Heart right ventricle (tissue), 16 donors: ENCODE results near the gene ARMH3. TPM values are rescaled to one million over a fixed set of nuclear protein-coding genes. Genes with fewer than 3 reads are reported as not detected.

ENCODE experiments used
- ATAC-seq, 8 donors: fragments of 200-7000 bp; cut with Tn5 transposase; one replicate each; pipeline ENCODE4 v1.9.1; 2020; ENCODE audit warnings: mild to moderate bottlenecking in 8 of 8, moderate library complexity in 8 of 8, moderate number of reproducible peaks in 1 of 8
- DNase-seq, 2 donors: peaks; one replicate each; pipeline ENCODE4 v3.0.0-alpha.2; 2020
- H3K27ac ChIP-seq, 10 donors: fragments of 200-600 bp; sonication (generic) in 2 of 10; one replicate each; pipeline versions ENCODE4 v1.5.0 to v1.8.0; 2020 to 2022; ENCODE audit warnings: mild to moderate bottlenecking in 3 of 10
- H3K27me3 ChIP-seq, 7 donors: fragments of 200-600 bp; one replicate each; pipeline ENCODE4 v1.8.0; 2021 to 2022; ENCODE audit warnings: mild to moderate bottlenecking in 2 of 7
- H3K36me3 ChIP-seq, 9 donors: fragments of 200-600 bp; sonication (generic) in 1 of 9; one replicate each; pipeline versions ENCODE4 v1.5.0 to v1.8.0; 2020 to 2022; ENCODE audit warnings: mild to moderate bottlenecking in 2 of 9
- H3K4me1 ChIP-seq, 9 donors: fragments of 200-600 bp; sonication (generic) in 1 of 9; one replicate each; pipeline versions ENCODE4 v1.5.0 to v1.8.0; 2020 to 2022; ENCODE audit warnings: mild to moderate bottlenecking in 4 of 9
- H3K4me3 ChIP-seq, 10 donors: fragments of 200-600 bp; sonication (generic) in 2 of 10; one replicate each; pipeline versions ENCODE4 v1.5.0 to v1.8.0; 2020 to 2022; ENCODE audit warnings: mild to moderate bottlenecking in 7 of 10, moderate library complexity in 2 of 10
- H3K9me3 ChIP-seq, 11 donors: fragments of 200-600 bp in 10 of 11; sonication (generic) in 2 of 11; one replicate each; pipeline versions ENCODE4 v1.5.0 to v1.8.0; 2013 to 2022; ENCODE audit warnings: mild to moderate bottlenecking in 2 of 11, control low read depth in 1 of 11, moderate library complexity in 1 of 11
- WGBS, 2 donors: extraction: QIAGEN DNeasy Blood & Tissue Kit; methylation state at CpG; one replicate each; pipeline ENCODE4 v1.1.7; 2013; ENCODE audit warnings: inconsistent platforms in 1 of 2; 5-methylcytosine and 5-hydroxymethylcytosine counted together
- intact Hi-C, 10 donors: fragments of 100-400 bp; cut with DNase I; formaldehyde crosslinking; loops; one replicate each; pipeline versions ENCODE4 v1.11.1 to v1.14.2; 2022
- polyA plus RNA-seq, 2 donors: library from polyadenylated mRNA; stranded (reverse); fragments of 200-250 nt; gene quantifications; one replicate each; pipeline ENCODE4 v1.2.3, GENCODE V29; 2013
- total RNA-seq, 10 donors: library from RNA; stranded (reverse); fragmentation: NEBNext Ultra II Directional in 3 of 10; extraction: Animal tissue kit (Norgen Biotek cat#: 25700) in 3 of 10; gene quantifications; one replicate each; pipeline versions ENCODE4 v1.2.1 to v1.2.4, GENCODE V29; 2021 to 2023
- TF ChIP-seq, protein P1 (sequence below), 9 donors: fragments of 200-600 bp; sonication (generic) in 2 of 9; IDR thresholded peaks; one replicate each; pipeline versions ENCODE4 v1.5.0 to v1.8.0; 2021 to 2022; ENCODE audit warnings: antibody characterized with exemption in 9 of 9, mild to moderate bottlenecking in 5 of 9, moderate library complexity in 1 of 9
- donor health status: Arrhythmogenic right ventricular cardiomyopathy.
- donor health status: ischemic (EF 13 %, LVEDD 7.1; RV severe dilation, severe dysfunction).
- donor health status: healthy with polysubstance abuse.
- donor health status: DM: no; HTN: yes; CAD: no.
- donor health status: DM: no; HTN: no; CAD: no.
- donor health status: ischemic (EF 25% LVEDD 6.9; RV normal size, moderate dysfunction).
- donor health status: ischemic (EF 25% LVEDD 5.7; RV mildly dilated, moderate dysfunction).
- donor health status: healthy.
- donor health status: DM: yes; HTN: yes; CAD: no.
- donor health status: Ischemic cardiomyopathy.
- donor health status: ischemic (EF 35%, LVEDD 5.7; RV mildly dilated, moderate dysfunction).
- donor health status: nonischemic (EF 11% LVEDD 7.7; RV severe dilation, severe dysfunction).
- donor health status: DM: yes; HTN: yes; CAD: no.
- donor health status: PGD.
- donor health status: ischemic (EF 29% LVEDD 5.4; RV normal size, mild dysfunction).
- donor health status: nonischemic (EF 23%, LVEDD 6.1; RV moderate dilation, normal function).

ARMH3 gene
- total and polyA plus RNA-seq, 12 donors = 24.1 to 96.8 (median 54.1) TPM

GRCh38 chr10:101925027-101925426 is 130.9 kb downstream of the ARMH3 start:
- intact Hi-C loops = no loop called here
- no peaks in the 10 kb centered on the region for H3K27me3 ChIP-seq

GRCh38 chr10:101923256-101923655 is 132.7 kb downstream of the ARMH3 start:
- Histone ChIP-seq H3K27me3 (no peaks in the 10 kb centered on the region), H3K4me3 (no peak overlapping the region), H3K36me3 (peaks cover 0 to 20% (median 0%) of the 10 kb centered on the region in 9 donors), H3K4me1 (peaks cover 0 to 26% (median 13%) of the 10 kb centered on the region in 9 donors), H3K9me3 (no peaks in the 10 kb centered on the region), H3K27ac (no peak overlapping the region)
- ATAC-seq (no peak), DNase-seq (no peak)
- TF ChIP-seq, protein P1, sequence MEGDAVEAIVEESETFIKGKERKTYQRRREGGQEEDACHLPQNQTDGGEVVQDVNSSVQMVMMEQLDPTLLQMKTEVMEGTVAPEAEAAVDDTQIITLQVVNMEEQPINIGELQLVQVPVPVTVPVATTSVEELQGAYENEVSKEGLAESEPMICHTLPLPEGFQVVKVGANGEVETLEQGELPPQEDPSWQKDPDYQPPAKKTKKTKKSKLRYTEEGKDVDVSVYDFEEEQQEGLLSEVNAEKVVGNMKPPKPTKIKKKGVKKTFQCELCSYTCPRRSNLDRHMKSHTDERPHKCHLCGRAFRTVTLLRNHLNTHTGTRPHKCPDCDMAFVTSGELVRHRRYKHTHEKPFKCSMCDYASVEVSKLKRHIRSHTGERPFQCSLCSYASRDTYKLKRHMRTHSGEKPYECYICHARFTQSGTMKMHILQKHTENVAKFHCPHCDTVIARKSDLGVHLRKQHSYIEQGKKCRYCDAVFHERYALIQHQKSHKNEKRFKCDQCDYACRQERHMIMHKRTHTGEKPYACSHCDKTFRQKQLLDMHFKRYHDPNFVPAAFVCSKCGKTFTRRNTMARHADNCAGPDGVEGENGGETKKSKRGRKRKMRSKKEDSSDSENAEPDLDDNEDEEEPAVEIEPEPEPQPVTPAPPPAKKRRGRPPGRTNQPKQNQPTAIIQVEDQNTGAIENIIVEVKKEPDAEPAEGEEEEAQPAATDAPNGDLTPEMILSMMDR (IDR thresholded peaks at IDR 0.05) = no peak
- intact Hi-C loops = no loop called here

More at GRCh38 chr10:101925027-101925426, 130.9 kb downstream of the ARMH3 start:
- Histone ChIP-seq H3K4me1 (peaks cover 0 to 21% (median 4%) of the 10 kb centered on the region in 9 donors), H3K27ac (no peak overlapping the region), H3K4me3 (no peak overlapping the region), H3K9me3 (no peaks in the 10 kb centered on the region), H3K36me3 (peaks cover 0 to 28% (median 0%) of the 10 kb centered on the region in 9 donors)
- TF ChIP-seq, protein P1 (IDR thresholded peaks at IDR 0.05) = no peak
- no peak for ATAC-seq
- no peak for DNase-seq
- WGBS, 2 donors = 93 to 95% methylated on average over 2 of the region's 2 CpGs

DNA sequence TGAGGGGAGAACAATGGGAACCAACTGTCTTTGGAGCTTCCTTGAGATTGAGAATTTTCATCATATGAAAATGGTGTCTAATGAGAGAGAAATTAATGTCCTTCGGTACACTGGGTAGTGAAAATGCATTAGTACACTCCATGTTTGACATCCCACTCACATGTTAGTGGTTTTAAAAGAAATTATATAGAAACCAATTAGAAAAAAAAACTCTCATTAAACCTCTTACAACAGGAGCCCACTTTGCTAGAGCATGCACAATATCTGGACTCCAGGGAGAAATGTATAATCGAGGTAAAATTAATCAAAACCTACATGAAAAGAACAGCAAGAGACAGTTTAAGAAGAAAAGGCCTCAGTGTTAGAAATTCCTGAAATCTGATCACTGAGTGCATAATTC is 133.1 kb downstream of the ARMH3 start:
- Histone ChIP-seq H3K9me3 (no peaks in the 10 kb centered on the region), H3K27me3 (no peaks in the 10 kb centered on the region), H3K36me3 (peaks cover 0 to 17% (median 0%) of the 10 kb centered on the region in 9 donors), H3K4me1 (peaks cover 0 to 26% (median 13%) of the 10 kb centered on the region in 9 donors), H3K4me3 (no peak overlapping the region), H3K27ac (no peak overlapping the region)
- TF ChIP-seq, protein P1 (IDR thresholded peaks at IDR 0.05) = no peak
- ATAC-seq (no peak), DNase-seq (no peak)
- intact Hi-C loops = no loop called here
- WGBS, 2 donors = 91 to 92% methylated on average over 2 of the region's 2 CpGs

DNA sequence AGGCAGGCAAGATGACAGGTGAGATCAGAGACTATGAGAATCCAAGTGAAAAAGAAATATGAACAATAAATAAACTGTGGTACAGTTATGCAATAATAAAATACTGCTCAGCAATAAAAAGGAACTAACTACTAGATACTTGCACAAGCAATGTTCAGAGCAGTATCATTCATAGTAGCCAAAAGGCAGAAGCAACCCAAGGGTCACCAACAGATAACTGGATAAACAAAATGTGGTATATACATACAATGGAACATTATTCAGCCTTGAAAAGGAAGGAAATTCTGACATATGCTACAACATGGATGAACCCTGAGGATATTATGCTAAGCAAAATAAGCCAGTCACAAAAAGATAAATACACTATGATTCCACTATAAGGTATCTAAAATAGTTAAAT is 135.4 kb downstream of the ARMH3 start:
- Histone ChIP-seq H3K36me3 (peaks cover 0 to 12% (median 0%) of the 10 kb centered on the region in 9 donors), H3K27me3 (no peaks in the 10 kb centered on the region), H3K9me3 (no peaks in the 10 kb centered on the region), H3K27ac (no peak overlapping the region), H3K4me1 (peaks cover 0 to 33% (median 17%) of the 10 kb centered on the region in 9 donors), H3K4me3 (no peak overlapping the region)
- TF ChIP-seq, protein P1 (IDR thresholded peaks at IDR 0.05) = no peak
- intact Hi-C loops = no loop called here
- ATAC-seq (no peak), DNase-seq (no peak)
